ENCODE data around the gene KLHL6. TPM values are rescaled to one million over a fixed set of nuclear protein-coding genes. Genes with fewer than 3 reads are reported as not detected.
"Not testable (repeated sequence)": the region's sequence is repeated elsewhere in the genome, so short reads cannot be mapped to it uniquely, and the experiment has no call there.

Gene KLHL6
- polyA plus RNA-seq, 6 donors from 2014 or later = 5.0 to 22.1 (median 12.7) TPM

- no peak for DNase-seq
- H3K4me1 Mint-ChIP-seq = no peaks in the 10 kb centered on the region
- no peaks in the 10 kb centered on the region for H3K27me3 Mint-ChIP-seq
- H3K4me3 Mint-ChIP-seq = no peak overlapping the region
- H3K27ac Mint-ChIP-seq = peak overlapping the region in 1 of 6 donors; percentile 10
- no peaks in the 10 kb centered on the region for H3K9me3 Mint-ChIP-seq
- H3K36me3 Mint-ChIP-seq = peaks cover 0 to 14% of the 10 kb centered on the region in 2 donors
- no peak for ATAC-seq (ENCODE audit: low read depth in 2 of 2)
Measured at GRCh38 chr3:183454064-183454463, 101.4 kb downstream of the KLHL6 start.

GRCh38 chr3:183449791-183450190 lies 105.7 kb downstream of the KLHL6 start:
- Mint-ChIP-seq H3K9me3 (peaks cover 0 to 1% (median 0%) of the 10 kb centered on the region in 7 donors), H3K27ac (peak overlapping the region in 1 of 6 donors; percentile 24), H3K36me3 (peaks cover 0 to 2% of the 10 kb centered on the region in 2 donors), H3K27me3 (peaks cover 0 to 12% (median 0%) of the 10 kb centered on the region in 3 donors), H3K4me1 (peaks cover 16 to 21% (median 18%) of the 10 kb centered on the region in 3 donors), H3K4me3 (peak overlapping the region in 1 of 8 donors; percentile 15)
- no peak for DNase-seq
- ATAC-seq (ENCODE audit: low read depth in 2 of 2) = no peak

GRCh38 chr3:183449391-183449790 lies 106.1 kb downstream of the KLHL6 start:
- H3K9me3 Mint-ChIP-seq = peaks cover 0 to 5% (median 2%) of the 10 kb centered on the region in 7 donors
- no peak for ATAC-seq (ENCODE audit: low read depth in 2 of 2)
- peaks cover 0 to 12% (median 0%) of the 10 kb centered on the region in 3 donors for H3K27me3 Mint-ChIP-seq
- no peak overlapping the region for H3K4me3 Mint-ChIP-seq
- H3K36me3 Mint-ChIP-seq = no peaks in the 10 kb centered on the region
- no peak overlapping the region for H3K27ac Mint-ChIP-seq
- peaks cover 16 to 21% (median 18%) of the 10 kb centered on the region in 3 donors for H3K4me1 Mint-ChIP-seq
- DNase-seq = no peak

- Mint-ChIP-seq H3K36me3 (peaks cover 0 to 4% of the 10 kb centered on the region in 2 donors), H3K9me3 (peaks cover 2 to 14% (median 8%) of the 10 kb centered on the region in 7 donors), H3K27me3 (peaks cover 0 to 15% (median 0%) of the 10 kb centered on the region in 3 donors), H3K4me3 (peak overlapping the region in 7 of 8 donors; percentile 2 to 98 (median 93)), H3K4me1 (peaks cover 16 to 21% (median 18%) of the 10 kb centered on the region in 3 donors), H3K27ac (peak overlapping the region in 2 of 6 donors; percentile 27 to 65)
- ATAC-seq (ENCODE audit: low read depth in 2 of 2) (no peak), DNase-seq (no peak)
Measured at GRCh38 chr3:183448369-183449128, 107.0 kb downstream of the KLHL6 start.

GRCh38 chr3:183447206-183448001 lies 108.1 kb downstream of the KLHL6 start:
- Mint-ChIP-seq H3K36me3 (peaks cover 0 to 15% of the 10 kb centered on the region in 2 donors), H3K4me1 (peaks cover 18 to 21% (median 19%) of the 10 kb centered on the region in 3 donors), H3K27ac (peak overlapping the region in 4 of 6 donors; percentile 27 to 87 (median 57)), H3K4me3 (peak overlapping the region; percentile 79 to 98 (median 94)), H3K27me3 (peaks cover 0 to 22% (median 2%) of the 10 kb centered on the region in 3 donors), H3K9me3 (peaks cover 8 to 25% (median 17%) of the 10 kb centered on the region in 7 donors)
- DNase-seq (peak; percentile 55), ATAC-seq (ENCODE audit: low read depth in 2 of 2) (peak; percentile 71 to 77)

- Mint-ChIP-seq H3K36me3 (peaks cover 0 to 21% of the 10 kb centered on the region in 2 donors), H3K27ac (peak overlapping the region in 2 of 6 donors; percentile 27 to 69), H3K9me3 (peaks cover 10 to 31% (median 17%) of the 10 kb centered on the region in 7 donors), H3K27me3 (peaks cover 0 to 23% (median 5%) of the 10 kb centered on the region in 3 donors), H3K4me1 (peaks cover 18 to 21% (median 19%) of the 10 kb centered on the region in 3 donors), H3K4me3 (peak overlapping the region; percentile 79 to 98 (median 94))
- DNase-seq (no peak), ATAC-seq (ENCODE audit: low read depth in 2 of 2) (no peak)
Measured at GRCh38 chr3:183446838-183447205, 108.7 kb downstream of the KLHL6 start.

GRCh38 chr3:183444748-183445147 lies 110.8 kb downstream of the KLHL6 start:
- Mint-ChIP-seq H3K4me3 (peak overlapping the region in 1 of 8 donors; percentile 55), H3K9me3 (peaks cover 10 to 42% (median 18%) of the 10 kb centered on the region in 7 donors), H3K27me3 (peaks cover 0 to 29% (median 5%) of the 10 kb centered on the region in 3 donors), H3K27ac (no peak overlapping the region), H3K36me3 (peaks cover 0 to 22% of the 10 kb centered on the region in 2 donors), H3K4me1 (peaks cover 18 to 21% (median 19%) of the 10 kb centered on the region in 3 donors)
- ATAC-seq (ENCODE audit: low read depth in 2 of 2) (no peak), DNase-seq (no peak)

- H3K9me3 Mint-ChIP-seq = peaks cover 10 to 42% (median 20%) of the 10 kb centered on the region in 7 donors
- H3K4me1 Mint-ChIP-seq = peaks cover 18 to 19% (median 19%) of the 10 kb centered on the region in 3 donors
- H3K27me3 Mint-ChIP-seq = peaks cover 0 to 25% (median 5%) of the 10 kb centered on the region in 3 donors
- peak overlapping the region in 3 of 8 donors; percentile 2 to 55 (median 36) for H3K4me3 Mint-ChIP-seq
- no peak for ATAC-seq (ENCODE audit: low read depth in 2 of 2)
- no peak for DNase-seq
- H3K27ac Mint-ChIP-seq = no peak overlapping the region
- H3K36me3 Mint-ChIP-seq = peaks cover 0 to 22% of the 10 kb centered on the region in 2 donors
Measured at GRCh38 chr3:183443395-183444385, 111.8 kb downstream of the KLHL6 start.

- Mint-ChIP-seq H3K4me1 (peaks cover 11 to 14% (median 12%) of the 10 kb centered on the region in 3 donors), H3K4me3 (peak overlapping the region in 1 of 8 donors; percentile 2), H3K9me3 (peaks cover 10 to 42% (median 20%) of the 10 kb centered on the region in 7 donors), H3K27me3 (peaks cover 0 to 23% (median 5%) of the 10 kb centered on the region in 3 donors), H3K36me3 (peaks cover 0 to 22% of the 10 kb centered on the region in 2 donors), H3K27ac (no peak overlapping the region)
- ATAC-seq (ENCODE audit: low read depth in 2 of 2) (no peak), DNase-seq (no peak)
Measured at GRCh38 chr3:183442994-183443393, 112.5 kb downstream of the KLHL6 start.

- not testable (repeated sequence) for H3K4me1 Mint-ChIP-seq; ATAC-seq (ENCODE audit: low read depth in 2 of 2); DNase-seq; H3K4me3 Mint-ChIP-seq; H3K27ac Mint-ChIP-seq
- peaks cover 4 to 17% (median 5%) of the 10 kb centered on the region in 3 donors for H3K27me3 Mint-ChIP-seq
- peaks cover 10 to 42% (median 20%) of the 10 kb centered on the region in 7 donors for H3K9me3 Mint-ChIP-seq
- H3K36me3 Mint-ChIP-seq = peaks cover 0 to 22% of the 10 kb centered on the region in 2 donors
Measured at GRCh38 chr3:183440521-183440920, 115.0 kb downstream of the KLHL6 start.

- Mint-ChIP-seq H3K27ac (no peak overlapping the region), H3K27me3 (peaks cover 5 to 17% (median 14%) of the 10 kb centered on the region in 3 donors), H3K36me3 (peaks cover 0 to 22% of the 10 kb centered on the region in 2 donors), H3K4me1 (peaks cover 7 to 9% (median 8%) of the 10 kb centered on the region in 3 donors), H3K9me3 (peaks cover 10 to 39% (median 20%) of the 10 kb centered on the region in 7 donors), H3K4me3 (no peak overlapping the region)
- ATAC-seq (ENCODE audit: low read depth in 2 of 2) = no peak
- DNase-seq = no peak
Measured at GRCh38 chr3:183439515-183439914, 116.0 kb downstream of the KLHL6 start.

- ATAC-seq (ENCODE audit: low read depth in 2 of 2) (no peak), DNase-seq (no peak)
- H3K9me3 Mint-ChIP-seq = peaks cover 9 to 31% (median 15%) of the 10 kb centered on the region in 7 donors
- peaks cover 0 to 20% of the 10 kb centered on the region in 2 donors for H3K36me3 Mint-ChIP-seq
- no peak overlapping the region for H3K27ac Mint-ChIP-seq
- peaks cover 5 to 19% (median 17%) of the 10 kb centered on the region in 3 donors for H3K27me3 Mint-ChIP-seq
- H3K4me1 Mint-ChIP-seq = peaks cover 7 to 9% (median 8%) of the 10 kb centered on the region in 3 donors
- no peak overlapping the region for H3K4me3 Mint-ChIP-seq
Measured at GRCh38 chr3:183438735-183439134, 116.8 kb downstream of the KLHL6 start.

Data from naive B cell (primary cell).